ENCODE measurements around the gene RNF13.

RNF13 gene

GRCh38 chr3:149801195-149801594 lies 11.8 kb upstream of the RNF13 start:
- TF ChIP-seq, protein P1, sequence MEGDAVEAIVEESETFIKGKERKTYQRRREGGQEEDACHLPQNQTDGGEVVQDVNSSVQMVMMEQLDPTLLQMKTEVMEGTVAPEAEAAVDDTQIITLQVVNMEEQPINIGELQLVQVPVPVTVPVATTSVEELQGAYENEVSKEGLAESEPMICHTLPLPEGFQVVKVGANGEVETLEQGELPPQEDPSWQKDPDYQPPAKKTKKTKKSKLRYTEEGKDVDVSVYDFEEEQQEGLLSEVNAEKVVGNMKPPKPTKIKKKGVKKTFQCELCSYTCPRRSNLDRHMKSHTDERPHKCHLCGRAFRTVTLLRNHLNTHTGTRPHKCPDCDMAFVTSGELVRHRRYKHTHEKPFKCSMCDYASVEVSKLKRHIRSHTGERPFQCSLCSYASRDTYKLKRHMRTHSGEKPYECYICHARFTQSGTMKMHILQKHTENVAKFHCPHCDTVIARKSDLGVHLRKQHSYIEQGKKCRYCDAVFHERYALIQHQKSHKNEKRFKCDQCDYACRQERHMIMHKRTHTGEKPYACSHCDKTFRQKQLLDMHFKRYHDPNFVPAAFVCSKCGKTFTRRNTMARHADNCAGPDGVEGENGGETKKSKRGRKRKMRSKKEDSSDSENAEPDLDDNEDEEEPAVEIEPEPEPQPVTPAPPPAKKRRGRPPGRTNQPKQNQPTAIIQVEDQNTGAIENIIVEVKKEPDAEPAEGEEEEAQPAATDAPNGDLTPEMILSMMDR (IDR thresholded peaks at IDR 0.05): no peak
- Histone ChIP-seq H3K27me3 (no peaks in the 10 kb centered on the region), H3K27ac (no peak overlapping the region), H3K9me3 (no peaks in the 10 kb centered on the region), H3K4me1 (no peaks in the 10 kb centered on the region), H3K4me3 (no peak overlapping the region), H3K36me3 (no peaks in the 10 kb centered on the region)
- intact Hi-C loops (cut with DNase I; ENCODE audit: low total_unique reads): no loop called here
- no peak for DNase-seq

DNA sequence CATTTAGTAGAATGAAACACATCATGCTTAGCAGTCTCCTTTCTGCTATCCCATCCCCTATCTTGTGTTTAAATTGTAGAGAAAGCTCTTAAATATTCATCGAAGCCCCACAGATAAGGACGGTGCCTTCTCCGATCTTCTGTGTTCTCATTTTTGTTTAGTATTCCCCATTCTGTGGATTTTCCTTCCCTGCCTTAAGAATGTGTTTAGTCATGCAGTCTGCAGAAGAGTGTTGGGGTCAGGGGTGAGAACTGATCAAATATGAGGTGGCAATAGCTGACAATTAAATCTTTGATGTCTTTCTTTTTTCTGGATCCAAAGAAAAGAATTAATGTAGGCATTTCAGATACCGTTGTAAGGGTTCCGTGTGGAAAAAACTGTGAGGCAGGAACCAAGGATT lies 11.4 kb upstream of the RNF13 start:
- Histone ChIP-seq H3K9me3 (no peaks in the 10 kb centered on the region), H3K4me1 (no peaks in the 10 kb centered on the region), H3K27ac (no peak overlapping the region), H3K36me3 (no peaks in the 10 kb centered on the region), H3K27me3 (no peaks in the 10 kb centered on the region), H3K4me3 (no peak overlapping the region)
- intact Hi-C loops (cut with DNase I; ENCODE audit: low total_unique reads): no loop called here
- no peak for DNase-seq
- TF ChIP-seq, protein P1 (IDR thresholded peaks at IDR 0.05): no peak

DNA sequence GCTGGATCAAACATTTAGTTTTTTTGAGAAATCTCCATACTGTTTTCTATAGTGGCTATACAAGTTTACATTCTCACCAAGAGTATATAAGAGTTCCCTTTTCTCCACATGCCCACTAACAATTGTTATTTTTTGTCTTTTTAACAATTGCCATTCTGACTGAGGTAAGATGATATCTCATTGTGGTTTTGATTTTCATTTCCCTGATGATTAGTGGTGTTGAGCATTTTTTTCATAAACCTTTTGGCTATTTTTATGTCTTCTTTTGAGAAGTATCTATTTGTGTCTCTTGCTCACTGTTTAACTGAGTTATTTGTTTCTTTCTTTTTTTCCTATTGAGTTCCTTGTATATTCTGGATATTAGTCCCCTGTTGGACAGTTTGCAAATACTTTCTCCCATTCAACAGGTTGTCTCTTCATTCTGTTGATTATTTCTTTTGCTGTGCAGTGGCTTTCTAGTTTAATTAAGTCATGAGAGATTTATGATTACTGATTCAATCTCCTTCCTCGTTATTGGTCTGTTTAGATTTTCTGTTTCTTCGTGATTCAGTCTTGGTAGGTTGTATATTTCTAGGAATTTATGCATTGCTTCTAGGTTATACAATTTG lies 6.7 kb upstream of the RNF13 start:
- Histone ChIP-seq H3K4me1 (peaks cover 0 to 9% (median 0%) of the 10 kb centered on the region in 4 donors), H3K36me3 (no peaks in the 10 kb centered on the region), H3K27me3 (no peaks in the 10 kb centered on the region), H3K27ac (no peak overlapping the region), H3K4me3 (no peak overlapping the region), H3K9me3 (no peaks in the 10 kb centered on the region)
- no peak for DNase-seq
- intact Hi-C loops (cut with DNase I; ENCODE audit: low total_unique reads): loop anchor here (5.0 kb wide), 1 partner anchor 34 kb away; no protein-coding TSS in a partner anchor
- TF ChIP-seq, protein P1 (IDR thresholded peaks at IDR 0.05): no peak

DNA sequence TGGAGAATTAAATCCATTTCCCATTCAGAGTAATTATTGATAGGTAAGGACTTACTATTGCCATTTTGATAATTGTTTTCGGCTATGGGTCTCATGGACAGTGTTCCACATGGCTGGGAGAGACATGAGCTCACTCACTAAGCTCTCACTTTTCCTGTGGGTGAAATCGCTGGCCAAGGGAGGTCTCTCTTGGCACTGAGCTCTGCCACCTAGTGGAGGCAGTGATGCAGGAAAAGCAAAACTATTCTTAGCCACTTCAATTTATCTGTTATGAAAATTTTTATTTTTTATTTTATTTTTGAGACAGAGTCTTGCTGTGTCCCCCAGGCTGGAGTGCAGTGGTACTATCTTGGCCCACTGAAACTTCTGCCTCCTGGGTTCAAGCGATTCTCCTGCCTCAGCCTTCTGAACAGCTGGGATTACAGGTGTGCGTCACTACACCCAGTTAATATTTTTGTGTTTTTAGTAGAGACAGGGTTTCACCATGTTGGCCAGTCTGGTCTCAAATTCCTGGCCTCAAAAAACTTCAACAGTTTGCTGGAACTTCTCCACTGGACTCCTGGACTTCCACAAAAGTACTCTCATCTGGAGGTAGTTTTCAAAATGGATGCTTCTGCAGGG lies 4.7 kb upstream of the RNF13 start:
- Histone ChIP-seq H3K27ac (no peak overlapping the region), H3K4me3 (no peak overlapping the region)
- intact Hi-C loops (cut with DNase I; ENCODE audit: low total_unique reads): loop anchor here (5.0 kb wide), 1 partner anchor 36 kb away; no protein-coding TSS in a partner anchor

GRCh38 chr3:149809699-149810098 lies 3.3 kb upstream of the RNF13 start:
- Histone ChIP-seq H3K9me3 (no peaks in the 10 kb centered on the region), H3K36me3 (no peaks in the 10 kb centered on the region), H3K4me1 (peaks cover 0 to 25% (median 3%) of the 10 kb centered on the region in 4 donors), H3K27ac (no peak overlapping the region), H3K27me3 (no peaks in the 10 kb centered on the region), H3K4me3 (no peak overlapping the region)
- DNase-seq: no peak
- TF ChIP-seq, protein P1 (IDR thresholded peaks at IDR 0.05): no peak
- intact Hi-C loops (cut with DNase I; ENCODE audit: low total_unique reads): loop anchor here (5.0 kb wide), 1 partner anchor 37 kb away; no protein-coding TSS in a partner anchor

More for the DNA sequence above, 4.7 kb upstream of the RNF13 start:
- Histone ChIP-seq H3K4me1 (peaks cover 0 to 16% (median 0%) of the 10 kb centered on the region in 4 donors), H3K36me3 (no peaks in the 10 kb centered on the region), H3K9me3 (no peaks in the 10 kb centered on the region), H3K27me3 (no peaks in the 10 kb centered on the region)
- DNase-seq: peak; percentile 76 to 80
- TF ChIP-seq, protein P1 (IDR thresholded peaks at IDR 0.05): peak; percentile 64 to 82

All from tibial artery (tissue), 4 donors.